DMS114 treated with DMSO at 0.1 percent for 48 hours (cell line): ENCODE measurements around the gene FAM111B.
"Not testable (repeated sequence)": the region's sequence is repeated elsewhere in the genome, so short reads cannot be mapped to it uniquely, and the experiment has no call there.

Source experiments
- DNase-seq: peaks from one replicate; lab custom pipeline; 2025; ENCODE audit not compliant: unreplicated experiment; lab: John Stamatoyannopoulos, UW

Gene FAM111B

GRCh38 chr11:59102259-59102765 is 4.7 kb upstream of the FAM111B start:
- DNase-seq, result peak; percentile 36

- DNase-seq, result not testable (repeated sequence)
Observed at GRCh38 chr11:59107721-59108120, 684 bp downstream of the FAM111B start.

DNA sequence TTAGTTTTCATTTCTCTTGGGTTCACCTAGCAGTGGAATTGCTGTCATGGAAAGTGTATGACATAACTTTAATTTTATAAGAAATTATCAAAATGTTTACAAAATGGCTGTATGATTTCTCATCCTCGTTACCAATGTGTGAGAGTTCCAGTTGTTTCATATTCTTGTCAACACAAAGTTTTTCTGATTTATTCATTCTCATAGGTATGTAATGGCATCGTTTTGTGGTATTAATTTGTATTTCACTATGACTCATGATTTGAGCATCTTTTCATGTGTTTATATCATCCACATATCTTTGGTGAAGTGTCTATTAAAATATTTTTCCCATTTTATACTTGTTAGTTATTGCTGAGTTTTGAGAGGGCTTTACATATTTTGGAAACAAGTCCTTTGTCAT is 5.5 kb downstream of the FAM111B start:
- DNase-seq, result no peak

- DNase-seq, result no peak
Observed at GRCh38 chr11:59114344-59114743, 7.3 kb downstream of the FAM111B start.

DNA sequence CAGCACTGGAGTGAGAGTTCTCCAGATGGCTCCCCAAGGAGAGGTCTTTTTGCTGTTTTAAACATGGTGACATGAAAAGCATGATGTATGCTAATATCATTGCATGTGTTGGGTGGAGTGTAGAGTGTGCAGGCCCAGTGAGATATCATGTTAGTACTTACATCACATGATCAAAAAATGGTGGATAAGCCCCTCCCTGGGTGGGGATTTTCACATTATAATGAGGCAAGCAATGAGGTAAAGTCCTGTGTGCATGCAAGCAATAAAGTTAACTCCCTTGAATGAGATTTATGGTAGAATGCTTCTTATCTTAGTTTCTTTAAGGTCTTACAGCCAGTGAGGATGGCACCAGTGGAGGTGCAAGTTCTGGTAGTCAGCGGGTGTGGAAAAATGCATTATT is 8.5 kb downstream of the FAM111B start:
- DNase-seq, result no peak

DNA sequence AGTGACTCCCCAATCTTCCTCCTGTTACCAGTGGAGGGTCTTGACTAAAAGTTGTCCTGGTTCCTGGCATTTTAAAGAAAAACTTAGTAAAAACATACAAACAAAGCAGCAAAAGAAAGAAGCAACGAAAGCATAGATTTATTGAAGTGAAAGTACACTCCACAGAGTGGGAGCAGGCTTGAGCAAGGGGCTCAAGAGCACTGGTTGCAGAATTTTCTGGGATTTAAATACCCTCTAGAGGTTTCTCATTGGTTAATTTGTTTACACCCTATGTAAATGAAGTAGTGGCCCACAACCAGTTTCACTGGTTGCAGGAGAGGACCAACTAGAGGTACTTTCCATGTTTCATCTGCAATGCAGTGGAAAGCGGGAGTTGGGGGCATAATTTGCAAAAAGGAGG is 10.7 kb downstream of the FAM111B start:
- no peak for DNase-seq

GRCh38 chr11:59119826-59120225 is 12.8 kb downstream of the FAM111B start:
- no peak for DNase-seq

GRCh38 chr11:59135648-59136461 is 28.8 kb downstream of the FAM111B start:
- peak; percentile 53 for DNase-seq

DNA sequence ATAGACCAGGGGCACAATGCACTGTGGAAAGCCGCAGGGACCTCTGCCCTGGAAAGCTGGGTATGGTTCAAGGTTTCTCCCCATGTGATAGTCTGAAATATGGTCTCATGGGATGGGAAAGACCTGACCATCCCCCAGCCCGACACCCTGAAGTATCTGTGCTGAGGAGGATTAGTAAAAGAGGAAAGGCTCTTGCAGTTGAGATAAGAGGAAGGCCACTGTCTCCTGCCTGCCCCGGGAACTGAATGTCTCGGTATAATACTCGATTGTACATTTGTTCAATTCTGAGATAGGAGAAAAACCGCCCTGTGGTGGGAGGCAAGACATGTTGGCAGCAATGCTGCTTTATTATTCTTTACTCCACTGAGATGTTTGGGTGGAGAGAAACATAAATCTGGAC is 29.5 kb downstream of the FAM111B start:
- DNase-seq, result not testable (repeated sequence)

DNA sequence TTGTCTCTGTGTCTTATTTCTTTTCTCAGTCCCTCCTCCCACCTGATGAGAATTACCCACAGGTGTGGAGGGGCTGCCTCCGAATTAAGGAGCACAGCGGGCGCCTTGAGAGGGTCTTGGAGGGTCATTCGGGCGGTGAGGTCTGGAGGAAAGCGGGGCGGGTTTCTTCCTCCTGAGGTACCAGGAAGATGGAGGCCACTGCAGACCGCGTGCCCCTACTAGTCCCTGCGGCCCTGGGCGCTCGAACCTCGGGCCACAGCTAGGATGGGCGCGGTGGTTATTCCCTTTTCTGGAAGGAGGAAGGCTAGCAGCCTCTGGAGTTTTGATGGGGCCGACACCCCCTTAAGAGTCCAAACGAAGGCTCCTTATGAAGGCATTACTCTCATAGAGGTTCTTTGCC is 30.2 kb downstream of the FAM111B start:
- DNase-seq, result no peak

GRCh38 chr11:59138643-59139042 is 31.6 kb downstream of the FAM111B start:
- no peak for DNase-seq

GRCh38 chr11:59141191-59141590 is 34.2 kb downstream of the FAM111B start:
- DNase-seq, result no peak

GRCh38 chr11:59141673-59142460 is 34.8 kb downstream of the FAM111B start:
- no peak for DNase-seq

DNA sequence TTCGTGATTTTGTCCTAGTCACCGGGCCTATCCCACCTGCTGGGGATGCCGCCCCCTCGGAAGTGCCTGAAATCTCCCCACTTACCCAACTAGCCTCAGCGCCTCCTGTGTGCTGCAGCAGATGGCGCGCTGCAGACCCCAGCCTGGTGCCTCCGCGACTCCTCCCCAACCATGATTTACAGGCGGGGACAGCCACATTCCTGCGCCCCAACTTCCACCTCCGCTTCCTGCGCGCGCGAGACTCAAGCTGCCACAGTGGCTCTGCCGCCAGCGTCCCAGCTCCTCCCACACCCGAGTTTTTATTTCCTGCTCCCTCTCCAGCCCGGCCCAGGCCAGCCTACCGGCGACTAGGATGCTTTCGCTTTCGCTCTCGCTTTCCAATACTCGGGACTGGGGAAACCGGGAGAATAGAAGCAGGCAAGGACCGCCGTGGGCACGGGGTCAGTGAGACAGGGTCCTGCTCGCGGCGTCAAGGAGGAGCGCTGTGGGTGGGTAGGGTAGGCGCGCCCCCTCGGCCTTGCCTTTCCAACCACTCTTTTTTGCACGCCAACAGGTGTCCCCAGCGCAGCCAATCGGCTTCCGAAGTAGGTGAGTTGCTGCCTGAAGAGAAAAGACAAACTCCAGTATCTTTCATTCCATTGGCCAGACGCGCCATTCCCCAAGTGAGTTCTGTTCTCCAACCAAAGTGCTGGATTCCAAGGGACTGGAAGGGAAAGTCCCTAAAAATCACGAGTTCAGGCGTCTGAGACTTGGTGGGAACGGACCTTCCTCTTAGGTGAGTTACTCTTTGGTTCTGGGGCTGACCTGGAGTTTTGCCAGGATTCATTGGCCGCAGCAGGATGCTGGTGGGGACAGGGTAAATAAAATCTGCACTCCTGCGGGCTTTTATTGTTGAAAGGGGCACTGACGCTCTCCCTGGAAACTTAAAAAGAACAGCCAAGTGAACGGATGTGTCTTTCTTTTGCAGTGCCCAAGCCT is 35.8 kb downstream of the FAM111B start, which contains the start of gene FAM111A:
FAM111A (plus strand) TSS at position 327 of the 978 bp plus-strand sequence. CDS start 6,017 bp downstream, outside the sequence.
- DNase-seq, result peak; percentile 48

DNA sequence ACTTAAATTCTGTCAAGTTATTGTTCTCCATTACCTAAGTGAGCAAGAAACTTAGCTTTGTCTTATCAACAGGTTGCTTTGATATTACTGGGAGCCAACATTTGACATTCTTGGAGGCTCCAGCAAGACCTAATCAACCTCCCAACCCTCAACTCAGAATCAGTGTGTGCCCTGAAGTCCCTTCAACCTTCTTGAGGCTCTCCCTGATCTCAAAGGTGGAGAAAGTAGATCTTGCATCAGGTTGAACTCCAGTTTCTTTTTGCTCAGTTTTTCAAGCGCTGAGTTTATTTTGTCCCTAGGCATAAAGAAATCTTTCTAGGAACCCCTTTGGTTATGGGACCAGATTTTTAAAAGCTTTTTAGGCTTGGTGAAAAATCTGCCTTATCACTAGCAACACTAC is 37.1 kb downstream of the FAM111B start:
- no peak for DNase-seq

GRCh38 chr11:59144579-59145345 is 37.7 kb downstream of the FAM111B start:
- peak; percentile 66 for DNase-seq

GRCh38 chr11:59145534-59145933 is 38.5 kb downstream of the FAM111B start:
- DNase-seq, result no peak

DNA sequence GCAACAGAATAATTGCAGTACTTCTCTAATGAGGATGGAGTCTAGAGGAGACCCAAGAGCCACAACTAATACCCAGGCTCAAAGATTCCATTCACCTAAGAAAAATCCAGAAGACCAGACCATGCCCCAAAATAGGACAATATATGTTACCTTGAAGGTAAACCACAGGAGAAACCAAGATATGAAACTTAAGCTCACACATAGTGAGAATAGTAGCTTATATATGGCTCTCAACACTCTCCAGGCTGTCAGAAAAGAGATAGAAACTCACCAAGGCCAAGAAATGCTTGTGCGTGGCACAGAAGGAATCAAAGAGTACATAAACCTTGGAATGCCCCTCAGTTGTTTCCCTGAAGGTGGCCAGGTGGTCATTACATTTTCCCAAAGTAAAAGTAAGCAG is 44.7 kb downstream of the FAM111B start:
- no peak for DNase-seq

GRCh38 chr11:59152312-59152951 is 45.4 kb downstream of the FAM111B start:
- DNase-seq, result no peak
